ENCODE measurements around the gene SESTD1.

- TF ChIP-seq GTF2F1 (IDR thresholded peaks at IDR 0.05; ENCODE audit: low read depth, low read length) (no peak), SIX5 (IDR thresholded peaks at IDR 0.05; ENCODE audit: borderline replicate concordance in 1 of 2, insufficient read depth in 1 of 2, low read depth in 1 of 2, low read length in 2 of 2) (no peak), E2F1 (CRISPR knock-in tag; IDR thresholded peaks at IDR 0.05) (no peak), PRPF4 (IDR thresholded peaks at IDR 0.05; ENCODE audit: insufficient read depth, low read depth, low read length, poor library complexity, severe bottlenecking) (no peak), TEAD4 (IDR thresholded peaks at IDR 0.05; ENCODE audit: low read length) (no peak), TEAD4 (CRISPR knock-in tag; IDR thresholded peaks at IDR 0.05; ENCODE audit: borderline replicate concordance) (no peak), CTCF (IDR thresholded peaks at IDR 0.05 in 2 of 3, conservative IDR thresholded peaks at IDR 0.05 in 1 of 3; ENCODE audit: insufficient read depth in 2 of 3, low read depth in 1 of 3, low read length in 3 of 3) (no peak), TSHZ1 (CRISPR knock-in tag; IDR thresholded peaks at IDR 0.05) (no peak), REST (IDR thresholded peaks at IDR 0.05; ENCODE audit: borderline replicate concordance) (no peak), REST (CRISPR knock-in tag; IDR thresholded peaks at IDR 0.05; ENCODE audit: low read depth) (no peak), MAFG (tag; conservative IDR thresholded peaks at IDR 0.05) (no peak)
- TF ChIP-seq, protein P1, sequence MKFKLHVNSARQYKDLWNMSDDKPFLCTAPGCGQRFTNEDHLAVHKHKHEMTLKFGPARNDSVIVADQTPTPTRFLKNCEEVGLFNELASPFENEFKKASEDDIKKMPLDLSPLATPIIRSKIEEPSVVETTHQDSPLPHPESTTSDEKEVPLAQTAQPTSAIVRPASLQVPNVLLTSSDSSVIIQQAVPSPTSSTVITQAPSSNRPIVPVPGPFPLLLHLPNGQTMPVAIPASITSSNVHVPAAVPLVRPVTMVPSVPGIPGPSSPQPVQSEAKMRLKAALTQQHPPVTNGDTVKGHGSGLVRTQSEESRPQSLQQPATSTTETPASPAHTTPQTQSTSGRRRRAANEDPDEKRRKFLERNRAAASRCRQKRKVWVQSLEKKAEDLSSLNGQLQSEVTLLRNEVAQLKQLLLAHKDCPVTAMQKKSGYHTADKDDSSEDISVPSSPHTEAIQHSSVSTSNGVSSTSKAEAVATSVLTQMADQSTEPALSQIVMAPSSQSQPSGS (CRISPR knock-in tag; IDR thresholded peaks at IDR 0.05), result no peak
These were observed 37.7 kb downstream of the SESTD1 start for GRCh38 chr2:179226961-179227259.

Data from K562 (cell line).